ENCODE measurements around the gene CFAP100.
A peak's percentile ranks its signal among the peaks of the same experiment; 100 is the strongest.

The CFAP100 gene

DNA sequence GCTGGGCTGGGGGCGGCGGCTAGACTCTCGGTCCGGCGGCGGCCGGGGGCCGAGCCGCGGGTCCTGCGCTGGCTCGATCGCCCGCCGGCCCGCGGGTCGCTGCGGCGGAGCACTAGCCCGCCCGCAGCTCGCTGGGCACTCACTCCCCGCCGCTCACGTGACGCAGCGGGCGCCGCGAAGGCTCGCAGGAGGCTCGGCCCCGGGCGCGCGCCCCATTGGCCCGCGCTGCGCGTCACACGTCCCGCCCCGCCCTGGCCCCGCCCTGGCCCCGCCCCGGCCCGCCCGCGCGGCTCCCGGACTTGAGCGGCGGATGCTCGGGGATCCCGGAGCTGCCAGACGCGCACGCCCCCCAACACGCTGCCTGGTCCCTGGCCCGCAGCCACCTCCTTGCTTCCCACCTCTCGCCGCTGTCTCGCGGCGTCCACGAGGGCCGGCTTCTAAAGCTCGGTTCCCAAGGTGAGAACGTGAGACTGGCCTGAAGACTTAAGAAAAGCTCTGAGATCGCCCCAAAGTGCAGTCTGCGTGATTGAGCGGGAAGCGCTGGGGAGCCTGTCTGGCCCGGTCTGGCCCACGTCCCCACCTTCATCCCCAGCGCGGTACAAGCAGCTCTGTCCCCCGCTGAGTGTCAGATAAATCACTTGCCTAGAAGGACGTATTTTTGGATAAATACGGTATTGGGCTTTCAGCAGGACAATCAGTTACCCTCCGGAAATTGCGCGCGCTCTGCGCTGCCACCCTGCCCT is 37.2 kb upstream of the CFAP100 start, which contains the start of gene KLF15:
Gene KLF15 (minus strand): TSS at position 114 of the 743 bp plus-strand sequence. CDS start 4,486 bp downstream, outside the sequence.
- DNase-seq: peak; percentile 87 to 90

DNA sequence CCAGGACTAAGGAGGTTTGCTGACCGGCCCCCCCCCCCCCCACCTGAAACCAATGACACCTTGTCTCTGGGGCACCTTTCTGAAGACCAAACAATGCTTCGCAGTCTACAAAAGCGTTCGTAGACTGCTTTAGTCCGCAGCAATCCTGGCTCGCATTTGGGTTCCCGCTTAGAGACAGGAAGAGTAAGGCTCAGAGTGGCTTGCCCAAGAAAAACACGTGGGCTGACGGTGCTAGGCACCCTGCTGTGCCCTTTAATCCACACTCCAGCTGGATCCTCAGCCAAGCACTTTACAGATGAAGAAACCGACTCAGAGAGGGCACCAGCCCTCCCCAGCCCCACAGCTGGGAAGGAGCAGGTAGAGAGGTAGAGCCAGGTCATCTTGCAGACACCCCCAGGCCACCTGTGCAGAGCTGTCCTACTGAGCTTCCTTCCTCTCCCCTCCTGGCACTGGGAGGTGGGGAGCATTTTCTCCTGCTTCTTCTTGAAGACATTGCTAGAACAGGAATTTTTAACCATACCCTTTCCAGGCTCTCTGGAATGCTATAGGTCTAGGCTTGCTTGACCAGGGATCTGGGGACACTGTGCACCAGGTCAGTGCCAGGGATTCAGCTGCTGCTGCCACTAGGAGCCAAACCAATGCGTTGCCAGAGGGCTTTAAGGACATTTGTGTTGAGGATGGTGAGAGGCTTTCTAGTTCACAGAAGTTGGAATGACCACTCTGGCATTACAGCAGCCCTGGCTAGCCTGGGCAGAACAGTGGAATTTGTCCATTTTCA is 36.5 kb upstream of the CFAP100 start:
- DNase-seq: no peak

DNA sequence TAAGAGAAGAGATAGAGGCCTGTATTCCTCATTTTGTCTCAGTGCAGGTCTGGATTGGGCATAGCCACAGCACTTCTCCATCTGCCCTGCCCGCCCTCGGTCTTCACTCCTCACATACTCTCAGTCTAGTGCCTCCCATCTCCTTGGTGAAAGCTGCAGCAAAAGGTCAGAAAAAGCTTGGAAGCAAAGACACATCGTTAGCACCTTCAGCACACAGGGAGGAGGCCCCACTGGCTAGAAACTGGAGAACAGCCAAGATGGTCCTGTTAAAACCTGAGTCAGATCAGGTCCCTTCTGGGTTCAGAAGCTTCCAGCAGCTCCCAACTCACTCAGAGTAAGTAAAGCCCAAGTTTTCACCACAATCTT is 35.9 kb upstream of the CFAP100 start:
- no peak for DNase-seq

DNA sequence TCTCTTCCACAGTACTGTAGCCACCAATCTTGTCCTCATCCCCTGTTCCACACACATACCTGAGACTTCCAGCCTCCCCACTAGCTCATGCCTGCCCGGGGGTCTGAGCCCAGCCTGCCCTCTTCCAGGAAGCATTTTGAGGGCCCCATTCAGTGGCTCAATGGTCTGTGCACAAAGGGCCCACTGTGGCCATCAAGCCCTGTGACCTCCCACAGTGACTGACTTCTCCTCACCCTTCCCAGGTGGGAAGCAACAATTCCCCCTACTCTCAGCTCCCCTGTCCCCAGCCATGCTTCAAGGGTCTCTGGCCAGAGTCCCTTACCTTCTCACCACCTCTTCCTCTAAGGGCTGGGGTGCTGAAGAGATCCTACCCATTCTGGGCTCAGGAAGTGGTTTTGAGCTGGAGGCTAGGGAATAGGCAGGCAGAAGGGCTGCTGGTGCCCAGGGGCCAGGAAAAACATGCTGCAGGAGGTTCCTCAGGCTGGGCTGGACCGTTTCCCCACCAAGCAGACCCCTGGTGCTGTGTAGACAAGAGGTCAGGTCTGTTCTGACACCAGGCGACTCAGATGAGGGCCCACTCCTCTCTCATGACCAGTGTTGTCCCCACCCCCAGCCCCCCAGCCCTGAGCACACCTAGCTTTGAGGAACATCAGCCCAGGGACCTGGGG is 34.5 kb upstream of the CFAP100 start:
- DNase-seq: no peak

DNA sequence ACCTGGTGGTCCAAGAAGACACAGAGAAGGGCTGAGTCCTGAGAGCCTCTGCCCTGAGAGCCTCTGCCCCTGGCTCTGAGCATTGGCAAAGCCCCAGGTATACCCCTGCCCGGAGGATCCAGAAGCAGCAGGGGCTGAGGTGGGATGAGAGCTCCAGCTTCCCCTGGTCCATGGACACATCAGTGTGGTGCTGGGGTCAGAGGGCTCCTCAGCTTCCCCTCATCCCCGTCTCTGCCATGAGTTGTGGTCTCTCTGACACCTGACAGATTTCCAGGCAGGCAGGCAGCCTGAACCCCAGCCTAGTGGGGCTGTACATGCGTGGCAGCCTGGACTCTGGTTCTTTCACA is 34.0 kb upstream of the CFAP100 start:
- no peak for DNase-seq

DNA sequence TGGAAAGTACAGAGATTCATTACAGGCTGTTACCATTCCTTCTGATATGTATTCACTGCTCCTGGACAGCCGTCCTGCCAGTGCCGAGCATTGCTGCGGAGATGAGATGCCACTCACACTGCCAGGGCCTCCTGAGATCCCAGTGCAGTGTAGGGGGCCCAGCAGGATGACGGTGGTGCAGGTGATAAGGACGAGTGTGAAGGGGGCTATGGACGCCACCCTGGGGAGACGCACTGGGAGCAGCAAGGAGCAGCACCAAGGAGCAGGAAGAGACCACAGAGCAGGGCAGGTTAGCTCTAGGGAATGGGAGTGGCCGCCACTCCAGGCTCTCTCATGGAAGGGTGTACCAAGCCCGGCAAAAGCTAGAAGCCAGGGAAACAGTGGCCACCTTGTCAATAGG is 33.5 kb upstream of the CFAP100 start:
- DNase-seq: no peak

DNA sequence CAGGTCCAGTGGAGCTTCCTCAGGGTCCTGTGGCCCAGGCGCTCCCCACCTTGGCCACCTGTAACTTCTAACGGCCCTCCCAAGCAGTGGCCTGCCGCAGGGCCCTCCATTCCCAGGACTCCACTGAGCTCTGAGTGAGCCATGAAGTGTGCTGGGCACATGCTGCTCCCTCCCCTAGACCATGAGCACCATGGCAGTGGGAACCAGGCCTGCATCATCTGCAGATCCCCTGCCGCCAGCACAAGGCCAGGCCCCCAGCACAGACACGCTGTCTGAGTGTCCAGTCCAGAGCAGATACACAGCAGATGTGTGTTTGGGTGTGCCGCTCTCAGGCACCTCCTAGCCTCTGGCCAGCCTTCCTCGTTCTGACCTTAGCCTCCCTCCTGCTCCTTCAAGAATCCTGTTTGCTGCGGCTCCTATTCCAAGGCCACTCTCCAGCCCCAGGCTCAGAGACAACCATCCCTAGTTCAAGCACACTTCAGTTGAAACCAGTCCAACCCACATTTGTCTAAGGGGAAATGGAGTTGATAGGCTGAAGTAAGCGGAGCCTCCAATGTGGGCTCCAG is 30.5 kb upstream of the CFAP100 start:
- DNase-seq: no peak

DNA sequence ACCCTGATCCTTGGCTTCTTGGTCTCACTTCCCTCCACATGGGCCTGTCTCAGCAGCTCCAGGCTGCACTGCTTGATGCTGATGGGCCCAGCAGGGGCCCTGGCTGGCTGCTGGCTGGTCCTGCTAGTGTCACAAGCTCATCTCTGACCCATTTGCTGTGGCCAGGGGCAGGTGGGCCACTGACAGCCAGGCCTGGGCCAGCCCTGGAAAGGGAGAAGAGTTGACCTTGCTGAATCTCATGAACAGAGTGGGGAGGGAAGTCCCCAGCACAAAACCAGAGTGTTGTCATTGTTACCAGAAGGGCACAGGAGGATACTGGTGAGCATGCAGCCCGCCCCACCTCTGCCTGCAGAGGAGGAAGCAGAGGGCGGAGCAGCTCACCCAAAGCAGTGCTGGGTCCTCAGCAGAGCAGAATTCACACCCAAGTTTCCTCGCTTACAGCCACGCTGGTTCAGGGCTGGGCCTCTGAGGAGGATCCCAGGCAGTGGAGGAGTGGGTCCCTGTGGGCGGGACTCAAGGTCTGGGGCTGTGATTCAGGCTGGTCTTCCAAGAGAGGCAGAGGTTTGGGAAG is 29.9 kb upstream of the CFAP100 start:
- DNase-seq: no peak

DNA sequence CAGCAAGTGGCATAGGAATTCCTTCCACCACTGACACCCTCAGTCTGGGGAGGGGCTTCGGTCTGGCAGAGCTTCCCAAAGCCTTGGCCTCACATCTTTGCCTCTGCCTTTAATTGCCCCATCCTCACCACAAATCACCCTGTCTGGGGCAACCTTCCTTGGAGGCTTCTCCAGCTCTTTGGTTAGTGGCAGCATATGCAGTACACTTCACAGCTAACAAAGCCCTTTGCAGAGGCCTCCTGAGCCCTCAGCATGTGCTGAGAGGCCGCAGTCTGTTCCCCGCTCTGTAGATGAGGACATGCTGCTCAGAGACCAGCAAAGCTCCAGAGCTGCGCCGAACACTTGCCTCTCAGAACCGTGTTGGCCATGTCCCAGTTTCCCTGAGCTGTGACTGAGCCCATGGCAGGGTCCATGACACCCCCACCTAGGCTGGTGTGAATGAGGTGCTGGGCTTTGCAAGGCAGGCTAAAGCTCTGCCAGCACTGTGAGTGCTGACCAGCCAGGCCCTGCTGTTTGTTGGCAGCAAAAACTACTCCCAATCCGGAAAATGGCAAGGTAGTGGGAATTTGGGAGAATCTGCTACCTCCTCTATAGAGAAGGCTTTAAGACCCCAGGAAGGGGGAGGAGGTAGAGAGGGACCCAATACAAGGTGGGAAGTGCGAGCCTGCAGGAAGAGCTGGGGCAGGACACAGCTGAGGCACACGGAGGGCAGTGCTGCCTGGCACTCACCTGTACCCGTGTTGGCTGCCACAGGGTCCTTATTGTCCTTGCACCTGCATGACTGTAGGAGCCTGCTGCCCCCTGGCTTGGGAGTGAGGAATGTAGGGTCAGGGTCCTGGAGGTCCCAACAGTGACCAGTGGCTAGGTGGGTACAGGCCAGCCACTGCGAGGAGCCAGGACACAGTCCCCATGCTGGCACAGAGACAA is 29.1 kb upstream of the CFAP100 start:
- DNase-seq: no peak

DNA sequence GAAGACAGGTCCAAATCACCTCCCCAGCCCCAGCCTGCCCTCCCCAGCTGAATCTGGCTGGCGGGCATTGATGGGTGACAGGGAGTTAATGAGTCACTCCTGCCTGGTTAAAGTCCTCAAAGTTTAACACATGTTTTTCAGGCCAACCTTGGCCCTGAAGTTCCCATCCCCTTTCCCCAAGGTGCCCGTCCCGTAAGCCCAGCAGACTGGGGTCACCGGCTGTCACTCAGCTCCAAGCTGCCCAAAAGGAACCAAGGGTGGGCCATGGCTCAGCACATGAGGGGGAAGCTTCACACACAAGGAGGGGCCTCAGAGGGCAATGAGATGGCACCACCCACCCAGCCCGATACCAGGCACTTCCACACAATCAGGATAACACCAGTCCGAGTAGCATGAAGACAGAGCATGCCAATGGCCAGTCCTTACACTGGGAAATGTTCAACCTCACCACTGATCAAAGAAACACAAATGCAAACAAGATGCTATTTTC is 27.3 kb upstream of the CFAP100 start:
- DNase-seq: no peak

DNA sequence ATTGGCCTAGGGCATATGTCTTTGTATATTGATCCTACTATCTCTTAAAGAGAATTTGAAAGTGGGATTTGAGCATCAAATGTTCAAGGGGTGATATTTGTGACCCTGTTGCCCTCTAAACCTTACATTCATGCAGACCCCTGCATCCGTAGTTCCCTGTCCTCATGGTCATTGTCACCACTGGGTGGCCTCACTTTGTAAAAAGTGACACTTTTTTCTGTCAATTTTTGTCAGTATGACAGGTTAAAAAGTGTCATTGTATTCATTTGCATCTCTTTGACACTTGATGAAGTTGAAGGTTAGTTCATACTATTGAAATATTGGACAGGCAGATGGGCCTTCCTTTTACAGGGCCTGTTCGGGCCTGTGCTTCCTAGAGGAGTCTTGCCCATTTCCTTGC is 25.2 kb upstream of the CFAP100 start:
- no peak for DNase-seq

DNA sequence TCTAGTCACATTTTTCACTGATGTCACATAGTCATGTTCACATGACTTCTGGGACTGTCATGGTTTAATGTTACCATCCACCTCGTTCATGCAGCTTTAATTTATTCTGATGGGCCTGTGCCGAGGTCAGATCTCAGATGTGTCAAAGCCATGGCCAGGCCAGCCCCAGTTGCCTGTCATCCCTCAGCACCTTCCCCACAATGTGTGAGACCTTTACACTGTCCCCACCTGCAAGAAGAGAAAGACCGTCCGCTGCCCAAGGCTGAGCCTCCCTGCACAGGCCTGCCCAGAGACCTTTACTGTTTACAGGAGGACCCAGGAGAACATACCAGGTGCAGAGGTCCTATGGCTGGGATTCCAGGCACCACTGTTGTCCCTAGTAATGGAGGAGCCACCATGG is 24.7 kb upstream of the CFAP100 start:
- DNase-seq: no peak

DNA sequence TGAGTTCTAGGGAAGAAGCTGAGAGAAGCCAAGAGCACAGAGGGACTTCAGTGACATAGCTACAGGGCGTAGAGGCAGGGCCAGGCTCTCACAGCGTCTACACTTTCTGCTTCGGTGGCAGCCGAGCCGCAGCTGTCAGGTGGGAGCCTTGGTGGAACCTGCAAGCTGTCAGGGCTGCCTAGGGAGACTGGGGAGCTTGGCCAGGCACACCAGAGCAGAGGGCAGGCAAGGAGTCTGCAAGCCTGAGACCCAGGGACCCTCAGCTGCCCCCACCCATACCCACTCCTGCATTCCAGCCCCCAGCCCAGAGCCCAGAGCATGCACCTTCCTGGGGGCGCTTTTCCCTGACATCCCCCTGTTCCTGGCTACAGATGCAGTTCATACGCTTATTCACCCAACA is 24.1 kb upstream of the CFAP100 start:
- no peak for DNase-seq

DNA sequence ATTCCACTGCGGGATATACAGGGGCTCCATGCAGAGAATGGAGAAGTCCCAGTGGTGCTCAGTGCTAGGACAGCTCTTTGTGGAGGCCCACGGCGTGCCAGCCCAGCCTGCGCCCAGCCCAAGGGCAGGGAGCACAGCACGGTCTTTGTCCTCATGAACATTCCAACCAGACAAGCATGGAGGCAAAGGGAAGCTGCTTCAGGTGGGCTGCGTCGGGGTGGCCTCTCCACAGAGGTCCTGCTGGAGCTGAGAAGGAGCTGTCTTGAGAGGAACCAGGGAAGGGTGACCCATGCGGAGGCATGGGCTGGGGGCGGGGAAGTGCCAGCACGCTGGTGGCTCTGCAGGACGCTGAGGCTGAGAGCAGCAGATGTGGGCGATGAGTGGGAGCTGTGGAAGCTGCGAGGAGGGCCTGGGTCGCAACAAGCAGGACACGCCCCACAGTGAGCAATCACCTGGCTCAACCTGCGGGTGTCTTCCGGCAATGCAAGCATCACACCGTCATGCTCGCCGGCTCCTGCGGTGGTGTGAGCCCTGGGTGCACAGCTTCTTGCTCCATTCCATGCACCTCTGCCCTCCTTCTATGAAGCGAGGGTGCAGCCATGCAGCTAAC is 23.5 kb upstream of the CFAP100 start:
- no peak for DNase-seq

DNA sequence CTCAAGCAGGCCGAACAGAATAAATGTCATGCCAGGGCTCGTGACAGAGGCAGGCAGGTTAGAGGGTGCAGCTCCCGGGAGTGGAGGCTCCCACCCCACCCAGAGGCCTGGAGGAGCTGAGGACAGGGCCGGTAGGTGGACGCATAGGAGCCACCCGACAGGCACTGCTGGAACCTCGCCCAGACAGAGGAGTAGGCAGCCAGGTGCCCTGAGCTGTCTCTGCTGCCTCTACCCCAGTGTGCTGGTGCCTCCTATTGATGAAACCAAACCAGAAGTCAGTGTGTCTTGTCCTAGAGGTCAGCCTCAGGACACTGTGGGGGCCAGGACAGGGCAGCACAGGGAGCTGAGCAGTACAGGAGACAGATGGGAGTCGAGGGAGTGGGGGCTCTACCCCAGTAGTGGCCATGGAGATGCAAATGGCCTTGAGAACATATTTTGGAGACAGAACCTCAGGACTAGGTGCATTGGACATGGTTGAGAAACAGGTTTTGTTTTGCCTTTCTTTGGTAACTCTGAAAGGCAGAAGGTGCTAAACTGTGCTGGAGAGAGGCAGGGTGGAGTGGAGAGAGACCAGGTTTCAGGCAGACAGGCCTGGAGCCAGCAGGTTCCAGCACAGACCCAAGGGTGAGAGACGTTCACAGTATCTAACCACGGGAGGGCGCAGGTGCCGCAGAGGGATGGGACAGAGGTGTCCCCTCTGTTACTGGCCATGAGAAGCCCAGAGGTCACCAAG is 22.1 kb upstream of the CFAP100 start:
- DNase-seq: no peak

DNA sequence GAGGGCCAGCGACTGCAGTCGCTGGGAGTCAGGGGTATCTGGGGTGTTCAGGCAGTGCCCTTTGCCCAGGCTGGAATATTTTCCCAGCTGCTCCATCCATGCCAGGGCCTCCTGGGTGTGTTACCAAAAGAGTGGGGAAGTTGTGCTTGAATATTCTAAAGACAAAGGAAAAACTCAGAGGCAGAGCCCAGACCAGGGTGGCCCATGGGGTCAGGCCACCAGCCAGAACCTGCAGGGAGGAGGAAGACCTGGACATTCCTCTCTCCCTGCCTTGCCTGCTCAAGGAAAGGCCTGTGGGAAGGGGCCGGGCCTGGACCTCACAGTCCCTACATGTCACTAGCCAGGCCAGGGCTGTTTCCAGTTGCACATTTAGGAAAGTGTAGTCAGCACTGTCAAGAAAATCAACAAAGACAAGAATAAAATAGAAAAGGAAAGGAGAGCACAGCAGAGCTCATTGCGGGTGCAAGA is 21.5 kb upstream of the CFAP100 start:
- no peak for DNase-seq

DNA sequence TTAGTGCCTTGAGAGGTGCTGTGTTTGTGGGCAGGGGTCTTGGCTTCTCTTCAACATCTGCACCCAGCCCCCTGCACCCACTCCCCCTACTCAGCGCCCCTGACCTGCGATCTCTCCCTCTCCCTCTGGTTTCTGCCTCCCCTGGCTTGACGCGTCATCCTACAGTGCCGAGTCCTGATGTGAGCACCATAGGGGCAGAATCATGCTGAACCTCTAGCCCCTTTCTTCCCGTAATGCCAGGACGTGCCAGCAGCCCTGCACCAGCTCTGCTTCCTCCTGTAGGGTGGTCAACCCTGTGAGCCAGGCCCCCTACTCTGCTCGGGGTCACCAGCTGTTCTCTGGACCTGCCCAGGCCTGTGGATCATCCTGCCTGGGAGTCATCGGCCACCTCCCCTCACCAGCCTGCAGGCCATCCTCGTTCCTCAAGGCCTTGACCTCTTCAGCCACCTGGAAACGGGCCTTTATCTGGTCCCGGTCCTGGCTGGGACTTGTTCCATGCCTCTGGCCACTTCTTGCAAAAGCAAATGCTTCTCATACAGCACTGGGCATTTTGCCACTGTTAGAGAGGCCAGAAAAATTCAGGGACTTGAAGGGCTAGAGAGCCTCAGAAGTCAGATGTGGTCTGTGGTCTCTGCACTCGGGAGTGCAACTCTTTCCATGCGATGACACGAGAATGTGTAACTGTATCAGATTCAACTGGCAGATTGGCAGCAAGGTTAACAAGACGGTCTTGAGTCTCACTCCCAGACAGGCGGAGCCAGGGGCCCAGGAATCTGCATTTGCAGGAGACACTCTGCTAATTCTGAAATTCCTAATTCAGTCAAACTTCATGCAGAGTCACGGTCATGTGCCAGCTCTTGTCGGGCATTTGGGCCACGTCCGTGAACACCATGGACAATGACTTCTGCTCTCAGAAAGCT is 20.8 kb upstream of the CFAP100 start:
- DNase-seq: no peak

DNA sequence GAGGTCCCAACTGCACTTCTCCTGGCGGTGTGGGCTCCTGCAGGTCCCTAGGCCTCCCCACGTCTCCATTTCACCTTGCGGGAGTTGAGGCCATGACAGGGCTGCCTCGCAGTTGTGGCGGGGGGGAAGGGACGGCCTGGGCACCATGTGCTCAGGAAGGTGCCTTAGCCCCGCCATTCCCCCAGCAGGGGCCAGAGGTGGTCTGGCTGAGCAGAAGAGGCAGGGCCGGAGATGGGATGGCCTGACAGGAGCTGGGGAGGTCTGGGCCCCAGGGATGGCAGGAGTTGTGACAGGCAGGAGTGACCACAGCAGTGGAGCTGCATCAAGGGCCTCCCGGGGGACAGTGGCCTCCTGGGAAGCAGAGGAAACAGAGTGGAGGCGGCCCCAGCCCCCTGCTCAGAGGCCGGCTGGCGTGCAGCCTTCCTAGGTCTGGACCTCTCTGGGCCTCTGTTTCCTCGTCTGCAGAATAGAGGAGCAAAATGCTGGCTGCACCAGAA is 18.8 kb upstream of the CFAP100 start:
- DNase-seq: no peak

DNA sequence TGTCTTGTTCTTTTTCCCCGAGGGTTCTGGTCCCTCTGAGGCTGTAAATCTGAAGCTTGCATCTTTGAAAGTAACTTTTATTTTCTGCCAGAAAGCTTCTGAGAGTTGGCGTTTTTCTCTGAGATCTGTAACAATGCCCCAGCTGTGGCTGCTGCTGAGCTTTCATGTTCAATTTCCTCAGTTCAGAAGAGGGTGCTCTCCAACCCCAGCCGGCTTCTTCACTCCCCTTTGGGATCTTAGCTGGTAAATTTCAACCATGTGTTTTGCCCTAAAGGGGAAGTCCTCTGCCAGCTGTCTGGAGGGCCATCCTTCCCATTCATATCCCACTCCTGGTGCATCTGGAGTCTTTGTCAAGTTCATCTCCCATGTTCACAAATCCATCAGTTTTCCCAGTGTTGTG is 18.3 kb upstream of the CFAP100 start:
- DNase-seq: no peak
